Fibroblast of villous mesenchyme (primary cell): ENCODE results near the gene GRB14. TPM values are rescaled to one million over a fixed set of nuclear protein-coding genes. Genes with fewer than 3 reads are reported as not detected.

Experiments used
- DNase-seq: peaks from one replicate; pipeline ENCODE4 v3.0.0-alpha.2; 2010; ENCODE audit warnings: low read depth
- H3K4me3 ChIP-seq: 2 replicates; pipeline ENCODE4 v1.5.1; 2011; ENCODE audit warnings: low read depth, mild to moderate bottlenecking, low read length
- total RNA-seq: library from RNA; depleted of rRNA; stranded (reverse); fragments of >200 nt; gene quantifications from 2 replicates; pipeline ENCODE4 v1.2.3, GENCODE V29; 2012
- TF ChIP-seq, protein P1 (sequence below): IDR thresholded peaks from 2 replicates; pipeline ENCODE4 v1.5.1; 2012; ENCODE audit warnings: low read depth, mild to moderate bottlenecking, low read length; ENCODE audit not compliant: insufficient read depth

GRB14 gene
- total RNA-seq, 1 donor, result not detected

DNA sequence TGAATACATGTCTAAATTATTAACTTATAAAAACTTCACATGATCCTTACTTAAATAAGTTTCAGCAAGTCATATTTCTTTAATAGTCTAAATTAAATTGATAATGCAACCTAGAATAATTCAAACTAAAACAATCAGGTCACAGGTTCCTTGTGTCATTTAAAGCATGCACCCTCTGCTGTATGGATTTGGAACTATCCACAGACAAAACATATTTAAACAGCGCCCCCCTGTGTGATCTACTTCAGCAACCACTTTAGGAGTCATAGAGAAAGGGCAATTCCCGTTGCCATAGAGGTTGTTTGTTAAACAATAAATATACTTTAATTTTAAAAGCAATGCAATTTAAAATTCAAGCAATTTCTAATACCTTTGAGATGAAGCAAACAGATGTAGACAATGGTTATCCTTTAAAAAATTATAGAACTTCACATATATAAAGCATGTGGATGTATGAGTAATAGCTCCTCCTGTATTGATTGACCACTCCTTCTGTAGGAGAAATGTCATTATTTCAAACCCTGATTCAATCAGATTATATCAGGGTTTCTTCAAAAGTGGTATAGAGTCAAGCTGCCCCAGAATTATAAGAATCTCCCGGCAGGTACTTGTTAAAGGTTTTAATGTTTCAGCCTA, 21.2 kb downstream of the GRB14 start:
- no peak overlapping the region for H3K4me3 ChIP-seq
- TF ChIP-seq, protein P1, sequence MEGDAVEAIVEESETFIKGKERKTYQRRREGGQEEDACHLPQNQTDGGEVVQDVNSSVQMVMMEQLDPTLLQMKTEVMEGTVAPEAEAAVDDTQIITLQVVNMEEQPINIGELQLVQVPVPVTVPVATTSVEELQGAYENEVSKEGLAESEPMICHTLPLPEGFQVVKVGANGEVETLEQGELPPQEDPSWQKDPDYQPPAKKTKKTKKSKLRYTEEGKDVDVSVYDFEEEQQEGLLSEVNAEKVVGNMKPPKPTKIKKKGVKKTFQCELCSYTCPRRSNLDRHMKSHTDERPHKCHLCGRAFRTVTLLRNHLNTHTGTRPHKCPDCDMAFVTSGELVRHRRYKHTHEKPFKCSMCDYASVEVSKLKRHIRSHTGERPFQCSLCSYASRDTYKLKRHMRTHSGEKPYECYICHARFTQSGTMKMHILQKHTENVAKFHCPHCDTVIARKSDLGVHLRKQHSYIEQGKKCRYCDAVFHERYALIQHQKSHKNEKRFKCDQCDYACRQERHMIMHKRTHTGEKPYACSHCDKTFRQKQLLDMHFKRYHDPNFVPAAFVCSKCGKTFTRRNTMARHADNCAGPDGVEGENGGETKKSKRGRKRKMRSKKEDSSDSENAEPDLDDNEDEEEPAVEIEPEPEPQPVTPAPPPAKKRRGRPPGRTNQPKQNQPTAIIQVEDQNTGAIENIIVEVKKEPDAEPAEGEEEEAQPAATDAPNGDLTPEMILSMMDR, result peak; percentile 84
- DNase-seq, result peak; percentile 71

DNA sequence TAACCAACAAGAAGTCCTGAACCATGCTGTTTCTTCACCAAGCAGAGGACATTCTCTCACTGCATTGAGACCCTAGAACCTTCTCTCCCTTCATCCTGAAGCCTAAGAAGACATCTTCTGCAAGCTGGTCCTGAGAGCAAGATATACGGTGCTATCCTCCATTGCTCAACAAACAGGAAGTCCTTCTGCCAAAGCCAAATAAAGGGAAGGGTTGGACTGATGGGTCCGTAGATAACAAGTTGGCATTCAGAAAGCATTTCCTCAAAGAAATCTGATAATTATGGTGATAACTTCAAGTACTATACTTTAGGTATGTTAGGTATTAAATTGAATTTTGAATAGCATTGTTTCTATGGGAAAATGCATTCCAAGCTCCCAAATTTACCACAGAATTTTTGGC, 23.3 kb downstream of the GRB14 start:
- H3K4me3 ChIP-seq, result no peak overlapping the region
- DNase-seq, result no peak
- TF ChIP-seq, protein P1, result no peak

DNA sequence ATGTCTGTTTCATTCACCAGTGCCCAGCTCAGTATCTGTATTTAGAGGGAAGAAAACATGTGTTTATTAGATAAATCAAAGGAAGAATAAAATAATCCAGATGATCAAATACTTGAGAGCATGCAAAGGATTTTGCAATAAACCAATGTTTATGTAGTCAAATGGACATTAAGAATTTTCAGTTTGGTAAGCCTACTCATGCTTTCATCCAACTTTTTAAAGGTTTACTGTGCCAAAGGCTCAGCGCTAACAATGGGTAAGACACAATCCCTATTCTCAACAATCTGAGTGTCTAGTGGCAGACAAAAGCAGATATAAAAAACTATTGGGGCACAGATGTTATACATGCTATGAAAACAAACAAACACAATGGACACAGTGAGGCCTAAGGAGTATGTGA, 26.3 kb downstream of the GRB14 start:
- H3K4me3 ChIP-seq, result no peak overlapping the region
- no peak for DNase-seq
- TF ChIP-seq, protein P1, result no peak

DNA sequence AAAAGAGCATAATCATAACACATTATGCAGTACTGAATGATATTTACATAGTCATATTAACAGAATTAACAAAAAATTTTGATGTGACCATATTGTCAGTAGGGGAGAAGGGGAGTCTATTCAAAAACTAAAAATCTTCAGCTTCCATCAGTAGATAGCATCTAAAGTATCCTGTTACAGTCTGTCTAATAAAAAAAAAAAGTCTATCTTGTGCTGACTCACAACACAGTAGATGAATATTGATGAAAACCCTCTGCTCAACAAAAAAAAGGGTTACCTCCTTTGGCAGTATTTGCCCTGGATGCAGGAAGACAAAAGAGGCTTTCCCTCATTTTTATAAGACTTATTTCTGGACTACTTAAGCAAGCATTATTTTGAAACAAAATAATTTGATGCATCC, 27.3 kb downstream of the GRB14 start:
- TF ChIP-seq, protein P1, result no peak
- DNase-seq, result no peak
- no peak overlapping the region for H3K4me3 ChIP-seq

DNA sequence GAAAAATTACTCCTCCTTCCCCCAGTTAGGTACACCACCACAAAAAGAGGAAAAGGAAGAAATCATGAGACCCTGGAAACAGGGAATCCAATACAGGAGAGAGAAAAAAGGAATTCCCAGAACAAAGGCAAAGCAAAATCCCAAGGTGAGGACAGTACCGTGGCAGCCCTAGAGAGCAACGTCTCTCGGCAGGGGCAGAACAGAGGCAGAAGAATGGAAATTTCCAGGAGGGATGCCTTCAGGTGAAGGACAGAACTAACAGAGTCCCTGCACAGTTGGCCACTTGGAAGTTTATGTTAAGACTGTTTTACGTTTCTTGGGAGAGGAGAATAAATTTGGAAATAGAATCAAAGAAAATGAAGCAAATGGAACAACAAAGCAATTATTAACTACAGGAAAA, 27.7 kb downstream of the GRB14 start:
- no peak for DNase-seq
- TF ChIP-seq, protein P1, result no peak
- H3K4me3 ChIP-seq, result no peak overlapping the region

DNA sequence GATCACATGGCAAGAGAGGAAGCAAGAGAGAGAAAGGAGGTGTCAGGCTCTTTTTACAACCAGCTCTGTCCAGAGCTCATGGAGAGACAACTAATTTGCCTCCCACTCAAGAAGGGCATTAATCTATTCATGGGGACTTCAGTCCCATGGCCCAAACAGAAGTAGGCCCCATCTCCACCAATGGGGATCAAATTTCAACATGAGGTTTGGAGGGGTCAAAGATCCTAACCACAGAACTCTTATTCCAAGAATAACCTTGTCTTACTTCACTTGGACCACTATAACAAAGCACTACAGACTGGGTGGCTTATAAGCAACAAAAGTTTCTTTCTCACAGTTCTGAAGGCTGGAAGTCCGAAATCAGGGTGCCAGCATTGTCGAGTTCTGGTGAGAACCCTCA, 31.8 kb downstream of the GRB14 start:
- peak; percentile 5 for DNase-seq
- TF ChIP-seq, protein P1, result no peak
- no peak overlapping the region for H3K4me3 ChIP-seq

DNA sequence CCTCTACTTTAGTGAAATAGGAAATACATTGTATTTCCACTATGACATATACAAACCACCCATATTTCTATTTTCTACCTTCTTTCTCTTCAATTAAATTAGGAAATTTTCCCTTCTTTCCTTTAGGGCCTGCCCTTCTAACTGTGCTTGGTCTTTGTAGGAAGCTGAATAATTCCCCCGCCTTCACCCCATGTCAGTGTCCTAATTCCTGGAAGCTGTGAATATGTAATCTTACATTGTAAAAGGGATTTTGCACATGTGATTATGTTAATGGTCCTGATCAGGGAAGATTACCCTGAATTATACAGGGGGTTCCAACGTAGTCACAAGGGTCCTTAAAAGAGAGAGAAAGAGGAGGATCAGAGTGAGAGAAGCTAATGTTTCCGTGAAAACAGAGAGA, 40.2 kb downstream of the GRB14 start:
- TF ChIP-seq, protein P1, result no peak
- DNase-seq, result no peak
- H3K4me3 ChIP-seq, result no peak overlapping the region
